H9 (cell line): ENCODE results near the gene KCNIP3. TPM values are rescaled to one million over a fixed set of nuclear protein-coding genes. Genes with fewer than 3 reads are reported as not detected.

ENCODE experiments used
- DNase-seq: peaks from one replicate; pipeline ENCODE4 v3.0.0-alpha.2; 2017
- H2AFZ ChIP-seq: one replicate; pipeline ENCODE4 v1.6.1; 2013; ENCODE audit warnings: mild to moderate bottlenecking, low read length, control low read depth, moderate library complexity
- H2AK5ac ChIP-seq: 2 replicates; pipeline ENCODE4 v1.6.1; 2013; ENCODE audit warnings: low read length, control low read depth, mixed read lengths; ENCODE audit not compliant: insufficient read length
- H2BK120ac ChIP-seq: one replicate; pipeline ENCODE4 v1.6.1; 2013; ENCODE audit warnings: low read depth, mild to moderate bottlenecking, low read length, control low read depth, inconsistent platforms; ENCODE audit not compliant: poor library complexity, severe bottlenecking
- H2BK12ac ChIP-seq: 2 replicates; pipeline ENCODE4 v1.6.1; 2013; ENCODE audit warnings: low read length, control low read depth, mixed read lengths, low read depth; ENCODE audit not compliant: insufficient read length
- H2BK15ac ChIP-seq: 2 replicates; pipeline ENCODE4 v1.6.1; 2013; ENCODE audit warnings: low read depth, low read length, control low read depth
- H2BK20ac ChIP-seq: one replicate; pipeline ENCODE4 v1.6.1; 2013; ENCODE audit warnings: low read depth, mild to moderate bottlenecking, low read length, control low read depth, inconsistent platforms; ENCODE audit not compliant: poor library complexity, severe bottlenecking
- H2BK5ac ChIP-seq: 2 replicates; pipeline ENCODE4 v1.6.1; 2013; ENCODE audit warnings: low read length, control low read depth, mixed read lengths; ENCODE audit not compliant: insufficient read length
- H3K14ac ChIP-seq: 2 replicates; pipeline ENCODE4 v1.6.1; 2013; ENCODE audit warnings: low read length, control low read depth; ENCODE audit not compliant: insufficient read depth
- H3K18ac ChIP-seq: 2 replicates; pipeline ENCODE4 v1.6.1; 2013; ENCODE audit warnings: low read depth, mild to moderate bottlenecking, mixed read lengths, low read length, control low read depth; ENCODE audit not compliant: insufficient read length
- H3K23ac ChIP-seq: 2 replicates; pipeline ENCODE4 v1.6.1; 2013; ENCODE audit warnings: low read length, control low read depth, mixed read lengths, low read depth; ENCODE audit not compliant: insufficient read length
- H3K23me2 ChIP-seq: 2 replicates; pipeline ENCODE4 v1.6.1; 2013; ENCODE audit warnings: low read depth, mild to moderate bottlenecking, mixed read lengths, low read length, control low read depth; ENCODE audit not compliant: insufficient read length, poor library complexity, severe bottlenecking
- H3K27ac ChIP-seq: 2 replicates; pipeline ENCODE4 v1.5.1; 2013; ENCODE audit warnings: low read length, control low read depth, mixed read lengths, low read depth; ENCODE audit not compliant: insufficient read length
- H3K27me3 ChIP-seq: 2 replicates; pipeline ENCODE4 v1.6.1; 2013; ENCODE audit warnings: low read length, control low read depth, inconsistent platforms; ENCODE audit not compliant: insufficient read depth
- H3K4ac ChIP-seq: 2 replicates; pipeline ENCODE4 v1.6.1; 2013; ENCODE audit warnings: low read depth, mild to moderate bottlenecking, control low read depth, inconsistent platforms, low read length, moderate library complexity
- H3K4me1 ChIP-seq: 2 replicates; pipeline ENCODE4 v1.6.1; 2013; ENCODE audit warnings: low read length, control low read depth, inconsistent platforms; ENCODE audit not compliant: insufficient read depth
- H3K4me2 ChIP-seq: 2 replicates; pipeline ENCODE4 v1.6.1; 2013; ENCODE audit warnings: low read length, control low read depth, mixed read lengths; ENCODE audit not compliant: insufficient read length, insufficient read depth
- H3K56ac ChIP-seq: 2 replicates; pipeline ENCODE4 v1.6.1; 2013; ENCODE audit warnings: low read depth, mild to moderate bottlenecking, mixed read lengths, low read length, control low read depth; ENCODE audit not compliant: insufficient read length
- H3K79me1 ChIP-seq: 2 replicates; pipeline ENCODE4 v1.6.1; 2013; ENCODE audit warnings: low read depth, mild to moderate bottlenecking, moderate library complexity, low read length, control low read depth, inconsistent platforms; ENCODE audit not compliant: insufficient read depth, poor library complexity, severe bottlenecking
- H3K79me2 ChIP-seq: 2 replicates; pipeline ENCODE4 v1.6.1; 2013; ENCODE audit warnings: low read length, control low read depth, inconsistent platforms; ENCODE audit not compliant: insufficient read depth
- H3K9ac ChIP-seq: 2 replicates; pipeline ENCODE4 v1.6.1; 2013; ENCODE audit warnings: low read length, control low read depth, mixed read lengths; ENCODE audit not compliant: insufficient read length; ENCODE audit errors: extremely low read depth
- H3K9me3 ChIP-seq: one replicate; pipeline ENCODE4 v1.6.1; 2013; ENCODE audit warnings: low read depth, low read length, inconsistent platforms; ENCODE audit not compliant: control insufficient read depth
- H3T11ph ChIP-seq: one replicate; pipeline ENCODE4 v1.6.1; 2013; ENCODE audit warnings: mild to moderate bottlenecking, low read length, control low read depth, inconsistent platforms
- H4K20me1 ChIP-seq: one replicate; pipeline ENCODE4 v1.6.1; 2013; ENCODE audit not compliant: control insufficient read depth, insufficient read length, insufficient read depth
- H4K5ac ChIP-seq: 2 replicates; pipeline ENCODE4 v1.6.1; 2013; ENCODE audit warnings: low read depth, mild to moderate bottlenecking, mixed read lengths, low read length, control low read depth; ENCODE audit not compliant: insufficient read length
- H4K8ac ChIP-seq: replicated peaks from 2 replicates; pipeline ENCODE4 v1.6.1; 2013; ENCODE audit warnings: low read length, control low read depth, mixed read lengths, low read depth; ENCODE audit not compliant: insufficient read length
- H4K91ac ChIP-seq: 2 replicates; pipeline ENCODE4 v1.6.1; 2013; ENCODE audit warnings: low read depth, mild to moderate bottlenecking, moderate library complexity, mixed read lengths, low read length, control low read depth; ENCODE audit not compliant: insufficient read length
- H3K27ac Mint-ChIP-seq, 3 experiments: 2 replicates in 2 of 3; 3 replicates in 1 of 3; pipeline ENCODE4 v1.8.0; 2020 to 2021; ENCODE audit warnings: mixed read lengths in 3 of 3, mild to moderate bottlenecking in 1 of 3, moderate library complexity in 1 of 3
- H3K27me3 Mint-ChIP-seq: 2 replicates; pipeline ENCODE4 v1.8.0; 2021; ENCODE audit warnings: low read depth, mild to moderate bottlenecking, moderate library complexity, mixed read lengths
- H3K36me3 Mint-ChIP-seq, 3 experiments: 2 replicates in 2 of 3; 3 replicates in 1 of 3; pipeline ENCODE4 v1.8.0; 2020 to 2021; ENCODE audit warnings: low read depth in 3 of 3, mixed read lengths in 3 of 3; ENCODE audit not compliant: insufficient read depth in 1 of 3
- H3K4me1 Mint-ChIP-seq, 2 experiments: 2 replicates each; pipeline ENCODE4 v1.8.0; 2020; ENCODE audit warnings: mixed read lengths in 2 of 2
- H3K4me3 Mint-ChIP-seq, 2 experiments: 2 replicates in 1 of 2; 3 replicates in 1 of 2; pipeline ENCODE4 v1.8.0; 2020 to 2021; ENCODE audit warnings: mild to moderate bottlenecking in 2 of 2, mixed read lengths in 2 of 2, moderate library complexity in 1 of 2
- H3K9me3 Mint-ChIP-seq, 2 experiments: 2 replicates in 1 of 2; 3 replicates in 1 of 2; pipeline ENCODE4 v1.8.0; 2020; ENCODE audit warnings: mild to moderate bottlenecking in 2 of 2, mixed read lengths in 2 of 2, moderate library complexity in 1 of 2
- WGBS: extraction: QIAGEN DNeasy Blood & Tissue Kit; methylation state at CpG from one replicate; pipeline ENCODE4 v1.1.7; 2013; ENCODE audit warnings: missing lambda C conversion rate, low lambda C conversion rate, mixed read lengths; ENCODE audit not compliant: insufficient read length; ENCODE audit errors: extremely low coverage; 5-methylcytosine and 5-hydroxymethylcytosine counted together
- total RNA-seq: library from RNA; stranded (reverse); gene quantifications from 2 replicates; pipeline ENCODE4 v1.2.1, GENCODE V29; 2021
- TF ChIP-seq, protein P1 (sequence below): fragments of 200-600 bp; sonication (generic); conservative IDR thresholded peaks from 3 replicates; pipeline ENCODE4 v1.8.0; 2021; ENCODE audit warnings: antibody characterized with exemption, mild to moderate bottlenecking

Gene KCNIP3
- total RNA-seq, 1 experiment from 2014 or later, result 1.5 TPM

DNA sequence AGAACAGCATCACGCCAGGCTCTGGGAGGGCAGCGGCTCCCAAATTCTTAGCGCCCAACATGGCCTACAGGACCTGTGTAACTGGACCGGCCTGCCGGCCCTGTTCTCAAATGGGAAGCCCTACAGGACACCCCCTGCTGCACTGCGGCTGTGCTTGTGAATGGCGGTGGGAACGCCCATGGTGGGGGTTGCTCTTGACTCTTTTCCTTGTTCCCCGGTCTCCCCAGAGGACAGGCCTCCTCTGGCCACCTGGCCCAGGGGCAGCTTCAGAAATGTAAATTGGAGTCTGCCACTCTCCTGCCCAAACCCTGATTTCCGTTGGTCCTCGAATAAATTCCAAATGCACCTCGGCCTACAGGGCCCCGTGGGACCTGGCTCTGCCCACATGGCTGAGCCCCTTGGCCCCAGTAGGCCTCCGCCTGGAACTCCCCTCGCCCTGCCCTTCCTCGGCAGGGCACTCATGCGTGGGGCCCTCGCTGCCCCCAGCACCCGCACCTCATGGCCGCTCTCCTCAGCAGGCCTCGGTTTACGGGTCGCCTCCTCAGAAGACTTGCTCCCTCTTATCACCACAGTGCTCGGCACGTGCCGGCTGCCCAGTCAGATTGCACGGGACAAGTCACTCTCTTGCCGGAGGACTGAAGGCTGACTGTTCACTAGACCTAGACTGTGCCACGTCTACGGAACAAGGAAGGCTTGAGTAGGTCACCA, 29.4 kb downstream of the KCNIP3 start:
- Histone ChIP-seq H4K91ac (no peak overlapping the region), H2BK5ac (no peak overlapping the region), H3K4ac (no peak overlapping the region), H4K8ac (no peak overlapping the region), H3K23me2 (no peaks in the 10 kb centered on the region), H3K18ac (no peak overlapping the region), H3K4me1 (no peaks in the 10 kb centered on the region), H2BK12ac (no peak overlapping the region), H3K27me3 (no peaks in the 10 kb centered on the region), H3K9me3 (no peaks in the 10 kb centered on the region), H2BK20ac (no peak overlapping the region), H3T11ph (no peak overlapping the region), H3K79me2 (no peaks in the 10 kb centered on the region), H2AK5ac (no peak overlapping the region), H3K79me1 (no peaks in the 10 kb centered on the region), H3K23ac (no peak overlapping the region), H2BK15ac (no peak overlapping the region), H4K5ac (no peak overlapping the region), H3K9ac (no peak overlapping the region), H4K20me1 (no peaks in the 10 kb centered on the region), H3K27ac (no peak overlapping the region), H3K14ac (no peak overlapping the region), H3K56ac (no peak overlapping the region), H2AFZ (no peak overlapping the region), H3K4me2 (no peak overlapping the region), H2BK120ac (no peak overlapping the region)
- DNase-seq, result no peak
- no CpG with 5 or more reads among the region's 30 CpGs for WGBS
- H3K27me3 Mint-ChIP-seq, result no peaks in the 10 kb centered on the region; the same call in none of the 2 replicates
- peaks cover 1 to 3% of the 10 kb centered on the region in 2 experiments; a peak in 2 of 5 replicates for H3K9me3 Mint-ChIP-seq
- TF ChIP-seq, protein P1, sequence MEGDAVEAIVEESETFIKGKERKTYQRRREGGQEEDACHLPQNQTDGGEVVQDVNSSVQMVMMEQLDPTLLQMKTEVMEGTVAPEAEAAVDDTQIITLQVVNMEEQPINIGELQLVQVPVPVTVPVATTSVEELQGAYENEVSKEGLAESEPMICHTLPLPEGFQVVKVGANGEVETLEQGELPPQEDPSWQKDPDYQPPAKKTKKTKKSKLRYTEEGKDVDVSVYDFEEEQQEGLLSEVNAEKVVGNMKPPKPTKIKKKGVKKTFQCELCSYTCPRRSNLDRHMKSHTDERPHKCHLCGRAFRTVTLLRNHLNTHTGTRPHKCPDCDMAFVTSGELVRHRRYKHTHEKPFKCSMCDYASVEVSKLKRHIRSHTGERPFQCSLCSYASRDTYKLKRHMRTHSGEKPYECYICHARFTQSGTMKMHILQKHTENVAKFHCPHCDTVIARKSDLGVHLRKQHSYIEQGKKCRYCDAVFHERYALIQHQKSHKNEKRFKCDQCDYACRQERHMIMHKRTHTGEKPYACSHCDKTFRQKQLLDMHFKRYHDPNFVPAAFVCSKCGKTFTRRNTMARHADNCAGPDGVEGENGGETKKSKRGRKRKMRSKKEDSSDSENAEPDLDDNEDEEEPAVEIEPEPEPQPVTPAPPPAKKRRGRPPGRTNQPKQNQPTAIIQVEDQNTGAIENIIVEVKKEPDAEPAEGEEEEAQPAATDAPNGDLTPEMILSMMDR, result no peak
- peaks cover 2 to 7% of the 10 kb centered on the region in 2 experiments; a peak in 3 of 4 replicates for H3K4me1 Mint-ChIP-seq
- H3K36me3 Mint-ChIP-seq, result no peaks in the 10 kb centered on the region
- H3K27ac Mint-ChIP-seq, result no peak overlapping the region; a peak in 1 of 7 replicates
- no peak overlapping the region for H3K4me3 Mint-ChIP-seq
